SKM-1 treated with dmso at 0.1 percent for 144 hours (cell line): Measurements from ENCODE around the gene CD38.
"Not testable (repeated sequence)": the region's sequence is repeated elsewhere in the genome, so short reads cannot be mapped to it uniquely, and the experiment has no call there.

Experiments
- DNase-seq: peaks from one replicate; lab custom pipeline; 2025; ENCODE audit not compliant: unreplicated experiment; lab: John Stamatoyannopoulos, UW

CD38 gene

GRCh38 chr4:15794905-15795304 lies 16.8 kb downstream of the CD38 start:
- DNase-seq, result no peak

- no peak for DNase-seq
Measured at GRCh38 chr4:15797320-15797719, 19.2 kb downstream of the CD38 start.

- no peak for DNase-seq
Measured at GRCh38 chr4:15799141-15799540, 21.0 kb downstream of the CD38 start.

- no peak for DNase-seq
Measured at GRCh38 chr4:15799701-15800100, 21.6 kb downstream of the CD38 start.

- not testable (repeated sequence) for DNase-seq
Measured at GRCh38 chr4:15802497-15802896, 24.4 kb downstream of the CD38 start.

- DNase-seq, result peak; percentile 32
Measured at GRCh38 chr4:15805583-15806517, 27.7 kb downstream of the CD38 start.

- DNase-seq, result peak; percentile 72
Measured at GRCh38 chr4:15809058-15809457, 30.9 kb downstream of the CD38 start.

- no peak for DNase-seq
Measured at GRCh38 chr4:15809466-15809865, 31.3 kb downstream of the CD38 start.

GRCh38 chr4:15811703-15812337 lies 33.7 kb downstream of the CD38 start:
- DNase-seq, result peak; percentile 37

- peak; percentile 83 for DNase-seq
Measured at GRCh38 chr4:15832523-15833451, 54.7 kb downstream of the CD38 start.

GRCh38 chr4:15833801-15834200 lies 55.7 kb downstream of the CD38 start:
- DNase-seq, result no peak

GRCh38 chr4:15836362-15836761 lies 58.2 kb downstream of the CD38 start:
- no peak for DNase-seq

- DNase-seq, result no peak
Measured at GRCh38 chr4:15837591-15837990, 59.5 kb downstream of the CD38 start.

GRCh38 chr4:15841194-15841730 lies 63.1 kb downstream of the CD38 start:
- not testable (repeated sequence) for DNase-seq

- DNase-seq, result no peak
Measured at GRCh38 chr4:15847746-15848145, 69.6 kb downstream of the CD38 start.

GRCh38 chr4:15848191-15848842 lies 70.2 kb downstream of the CD38 start:
- no peak for DNase-seq

GRCh38 chr4:15851969-15852368 lies 73.8 kb downstream of the CD38 start:
- no peak for DNase-seq

GRCh38 chr4:15852524-15852923 lies 74.4 kb downstream of the CD38 start:
- no peak for DNase-seq

GRCh38 chr4:15853345-15853744 lies 75.2 kb downstream of the CD38 start:
- DNase-seq, result no peak

- DNase-seq, result no peak
Measured at GRCh38 chr4:15855804-15856475, 77.8 kb downstream of the CD38 start.
